Erythroblast (primary cell): ENCODE results near the gene HSF2.

Experiments used
- GATA1 ChIP-seq: IDR thresholded peaks from 2 replicates; pipeline ENCODE4 v1.6.1; 2011; ENCODE audit warnings: low read depth, mild to moderate bottlenecking, control low read depth, low read length, moderate library complexity
- POLR2A ChIP-seq: IDR thresholded peaks from 2 replicates; pipeline ENCODE4 v1.6.1; 2011; ENCODE audit warnings: mild to moderate bottlenecking, low read length

GRCh38 chr6:122476131-122476530, 76.7 kb downstream of the HSF2 start:
- TF ChIP-seq POLR2A (no peak), GATA1 (no peak)
